Activated T-cell treated with anti-CD3 and anti-CD28 coated beads for 1 hour (primary cell): ENCODE measurements around the gene EQTN.
"Not testable (repeated sequence)": the region's sequence is repeated elsewhere in the genome, so short reads cannot be mapped to it uniquely, and the experiment has no call there.

Source experiments
- DNase-seq: peaks from one replicate; pipeline ENCODE4 v3.0.0-alpha.2; 2020; ENCODE audit warnings: low read depth

Gene EQTN

DNA sequence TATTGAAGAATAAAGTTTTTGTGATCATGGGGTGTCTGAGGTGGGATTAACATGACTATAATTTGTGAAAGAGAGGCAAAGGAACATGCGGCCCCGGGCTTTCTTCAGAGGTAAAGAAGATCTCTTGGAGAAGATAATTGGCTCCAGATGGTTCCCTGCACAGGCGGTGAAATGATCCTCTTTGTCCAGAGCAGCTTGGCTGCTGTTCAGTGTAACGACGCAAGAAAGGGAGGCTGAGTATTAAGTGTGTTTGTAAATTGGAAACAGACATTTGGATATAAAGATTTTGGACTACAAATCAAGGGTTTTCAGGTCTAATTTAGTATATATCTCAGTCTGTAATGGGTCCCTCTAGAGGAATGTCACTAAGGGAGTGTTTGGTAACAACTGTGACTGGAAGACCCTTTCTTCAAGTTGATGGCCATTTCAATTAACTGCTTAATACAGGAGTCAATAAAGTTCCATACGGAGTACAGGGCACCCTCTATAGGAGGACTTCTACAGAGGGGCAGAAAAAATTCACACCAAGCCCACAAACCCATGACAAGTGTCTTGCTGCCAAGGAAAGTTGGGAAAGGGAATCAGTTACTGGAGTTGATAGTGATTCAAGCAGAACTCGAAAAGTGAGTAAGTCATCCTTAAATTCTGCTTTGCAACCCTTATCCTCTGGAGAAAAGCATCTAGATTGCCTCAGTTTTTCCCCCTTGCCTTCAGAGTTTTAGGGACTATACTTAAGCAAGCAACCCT lies 4.1 kb downstream of the EQTN start:
- no peak for DNase-seq

DNA sequence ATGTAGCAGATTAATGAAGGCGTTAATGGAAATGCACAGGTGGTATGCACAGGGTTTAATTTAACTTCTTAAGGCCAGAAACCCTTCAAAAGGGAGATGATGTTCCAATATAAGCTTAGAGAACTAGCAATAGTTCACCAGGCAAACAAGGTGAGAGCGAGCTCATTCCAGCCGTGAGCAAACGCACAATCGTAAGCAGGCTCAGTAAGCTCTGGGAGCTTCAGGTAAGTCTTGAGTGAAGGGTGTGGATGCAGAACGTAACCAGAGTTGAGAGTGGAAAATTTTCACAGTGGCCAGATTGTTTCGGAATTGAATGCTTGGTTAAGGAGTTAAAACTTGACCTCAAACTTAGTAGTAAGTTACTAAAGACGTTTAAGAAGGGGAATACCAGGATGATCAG lies 5.7 kb downstream of the EQTN start:
- no peak for DNase-seq

DNA sequence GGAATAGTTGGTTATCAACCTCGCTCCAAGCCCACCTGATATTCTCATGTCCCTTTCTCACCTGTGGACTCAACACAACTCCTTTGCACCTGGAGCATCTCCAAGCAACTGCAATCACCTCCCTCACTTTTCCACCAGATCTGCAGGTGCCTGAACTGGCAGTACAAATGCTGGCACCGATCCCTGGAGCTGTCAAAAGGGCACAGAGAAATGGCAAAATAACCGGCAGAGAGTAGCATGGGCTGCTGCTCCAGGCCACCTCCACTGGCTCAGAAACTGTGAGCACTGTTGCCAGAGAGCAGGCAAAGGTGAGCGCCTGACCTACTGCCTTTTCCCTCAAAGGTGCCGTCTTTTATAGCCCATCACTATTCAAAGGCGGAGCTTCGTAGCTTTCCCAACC lies 14.7 kb downstream of the EQTN start:
- no peak for DNase-seq

DNA sequence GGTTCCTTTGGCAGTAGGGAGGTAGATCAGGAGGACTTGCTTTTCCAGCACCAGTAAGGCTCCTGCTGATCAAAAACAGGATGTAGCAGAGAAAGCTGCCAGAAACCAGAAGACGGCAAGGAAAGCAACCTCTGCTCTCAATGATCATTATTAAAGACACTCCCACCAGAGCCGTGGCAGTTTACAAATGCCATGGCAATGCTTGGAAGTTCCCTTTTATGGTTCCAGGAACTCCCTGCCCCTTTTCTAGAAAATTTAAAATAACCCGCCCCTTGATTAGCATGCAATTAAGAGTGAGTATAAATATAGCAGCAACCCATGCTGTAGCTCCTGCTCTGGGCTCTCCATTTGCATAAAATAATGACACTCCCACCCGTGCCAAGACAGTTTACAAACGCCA lies 16.1 kb downstream of the EQTN start:
- DNase-seq = no peak

DNA sequence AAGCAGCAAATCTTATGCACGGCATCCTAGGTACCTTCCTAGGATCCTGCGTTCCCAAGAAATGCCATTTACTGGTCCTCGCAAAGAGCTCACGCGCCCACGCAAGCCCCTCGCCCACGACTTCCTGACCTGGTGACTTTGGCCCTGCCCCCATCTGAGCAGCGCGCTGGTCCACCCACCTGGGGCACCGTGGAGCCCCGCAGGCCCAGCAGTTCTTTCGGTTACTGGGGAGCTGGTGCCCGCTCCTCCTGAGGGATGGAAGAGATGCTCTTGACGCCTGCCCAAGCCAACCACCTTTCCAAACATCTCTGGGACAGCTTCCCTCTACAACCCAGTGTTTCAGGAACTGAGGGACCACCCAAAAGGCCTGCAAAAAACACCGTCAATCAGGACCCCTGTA lies 16.7 kb downstream of the EQTN start:
- no peak for DNase-seq

DNA sequence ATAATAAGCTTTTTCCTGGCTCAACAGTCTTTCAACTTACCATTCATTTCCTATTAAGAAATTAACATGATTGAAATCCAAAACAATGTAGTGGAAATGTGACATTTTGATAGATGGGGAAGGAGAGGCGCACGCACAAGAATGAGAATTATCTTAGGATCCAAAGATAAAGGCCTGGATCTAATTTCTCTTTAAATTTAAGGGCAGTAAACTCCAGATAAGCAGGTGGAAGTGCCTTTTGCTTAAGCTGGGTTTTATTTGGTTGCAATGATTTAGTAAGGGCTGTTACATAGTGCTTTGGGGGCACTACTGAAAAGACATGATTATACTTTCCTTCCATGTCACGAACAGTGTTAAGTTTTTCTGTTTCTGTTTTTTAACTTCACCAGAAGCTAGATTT lies 17.3 kb downstream of the EQTN start:
- no peak for DNase-seq

DNA sequence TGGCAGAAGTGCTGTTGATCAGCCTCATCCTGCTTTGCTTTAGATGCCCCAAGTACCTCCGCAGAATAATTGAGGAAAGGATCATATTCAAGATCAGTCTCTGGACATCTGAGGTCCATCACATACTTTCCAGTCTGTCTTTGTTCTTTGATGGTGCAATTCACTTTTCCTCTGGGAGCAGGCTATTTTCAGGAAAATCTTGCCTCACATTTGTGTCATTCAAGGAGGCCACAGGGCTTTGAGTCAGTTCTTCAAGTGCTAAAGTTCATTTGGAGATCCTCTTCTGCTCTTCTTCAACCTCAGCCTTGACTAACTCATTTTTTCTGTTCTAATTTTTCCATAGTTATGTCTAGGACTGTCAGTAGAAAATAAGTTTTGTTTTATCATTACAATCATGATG lies 18.6 kb downstream of the EQTN start:
- no peak for DNase-seq

DNA sequence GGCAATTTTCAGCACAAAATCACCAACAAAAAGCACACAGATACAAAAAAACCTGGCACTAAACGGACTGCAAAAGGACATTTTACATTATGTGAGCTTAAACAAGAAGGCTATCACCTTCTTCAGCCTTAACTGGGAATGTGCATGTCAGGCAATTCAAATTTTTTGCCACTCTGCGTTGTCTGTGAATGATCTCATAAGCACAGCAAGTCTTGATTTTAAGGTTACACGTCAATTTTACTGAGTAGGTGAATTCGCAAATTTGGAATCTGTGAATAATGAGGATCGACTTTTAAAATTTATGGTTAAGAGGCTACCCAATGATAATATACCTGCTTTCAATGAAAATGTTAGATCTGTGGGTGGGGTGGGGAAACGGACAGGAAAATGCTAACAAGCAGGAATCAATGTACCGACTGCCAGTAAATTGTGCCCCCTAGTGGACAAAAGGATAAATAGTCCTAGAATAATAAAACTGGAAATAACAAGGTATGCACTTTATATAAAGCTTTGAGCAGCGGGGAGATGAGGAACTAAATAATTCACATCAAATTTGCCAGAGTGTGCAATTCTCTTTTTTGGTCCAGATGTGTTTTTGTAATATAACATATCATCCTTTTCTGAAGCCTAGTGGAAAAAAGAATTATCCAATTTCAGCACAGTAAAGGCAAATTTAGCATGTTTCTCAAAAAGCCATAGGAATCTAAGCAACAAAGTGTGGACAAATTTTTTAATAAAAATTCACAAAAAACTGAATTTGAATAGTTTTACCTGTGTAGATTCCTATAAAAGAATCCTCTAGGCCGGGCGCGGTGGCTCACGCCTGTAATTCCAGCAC lies 20.5 kb downstream of the EQTN start:
- no peak for DNase-seq

DNA sequence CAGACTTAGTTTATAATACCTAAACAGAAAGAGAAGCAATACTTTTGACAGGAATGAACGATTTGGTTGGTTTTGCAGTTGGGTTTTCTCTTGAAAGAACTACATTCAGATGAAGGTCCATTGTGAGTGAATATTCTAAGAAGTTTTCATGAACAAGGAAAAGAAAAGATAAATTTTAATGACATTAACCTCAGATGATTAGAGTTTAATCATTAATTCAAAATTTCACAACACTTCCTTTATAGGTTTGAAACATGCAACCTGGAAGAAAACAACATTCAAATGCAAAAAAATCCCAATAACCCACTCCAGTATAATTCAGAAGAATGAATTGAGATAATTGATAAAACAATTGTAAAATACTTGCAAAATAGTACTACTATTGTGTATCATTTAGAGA lies 23.8 kb downstream of the EQTN start:
- no peak for DNase-seq

DNA sequence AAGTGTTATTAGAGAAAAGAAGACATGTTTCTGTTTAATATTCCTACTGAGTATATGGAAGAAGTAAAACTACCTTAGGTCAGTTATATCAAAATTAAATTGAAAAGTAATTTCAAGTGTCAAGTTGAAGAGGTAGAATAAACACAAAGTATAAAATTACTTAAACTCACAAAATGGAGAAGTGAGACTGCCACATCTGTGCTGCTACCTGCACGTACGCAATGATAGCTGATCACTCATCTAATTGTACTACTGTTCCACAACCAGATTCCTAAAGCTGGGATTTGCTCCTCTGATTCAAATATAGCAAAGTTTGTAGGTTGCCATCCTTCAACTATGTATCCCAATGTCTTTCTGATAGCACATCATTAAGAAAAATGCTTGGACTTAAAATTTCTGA lies 24.8 kb downstream of the EQTN start:
- DNase-seq = no peak

DNA sequence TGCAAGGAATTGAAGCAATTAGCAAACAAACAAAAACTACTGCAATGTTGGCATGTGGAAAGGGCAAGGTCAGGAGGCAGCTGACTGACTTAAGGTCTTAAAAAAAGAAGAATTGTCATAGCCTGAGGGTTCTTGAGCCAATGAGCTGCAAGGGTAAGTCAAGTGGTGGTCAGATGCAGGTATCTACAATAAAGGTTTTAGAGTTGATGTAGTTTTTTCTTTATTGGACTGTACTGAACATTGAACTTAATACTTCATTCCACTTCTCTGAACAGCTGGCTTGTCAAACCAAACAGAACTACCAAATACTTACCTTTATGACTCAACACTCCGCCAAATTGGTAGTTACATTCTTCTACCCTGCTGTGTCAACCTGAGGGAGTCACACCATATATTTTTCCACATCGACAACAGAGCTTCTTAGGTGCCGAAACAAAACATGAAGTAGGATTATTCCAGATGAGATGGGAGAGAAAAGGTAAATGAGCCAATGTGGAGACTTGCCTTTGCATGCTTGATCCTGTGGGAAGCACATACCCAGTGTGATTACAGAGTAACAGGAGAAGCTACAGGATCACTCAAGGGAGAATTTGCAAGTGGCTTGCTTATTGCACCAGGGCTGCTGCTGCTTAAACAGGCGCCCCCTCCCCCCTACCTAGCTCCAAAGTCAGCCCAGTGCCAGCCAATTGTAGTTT lies 35.3 kb downstream of the EQTN start:
- no peak for DNase-seq

DNA sequence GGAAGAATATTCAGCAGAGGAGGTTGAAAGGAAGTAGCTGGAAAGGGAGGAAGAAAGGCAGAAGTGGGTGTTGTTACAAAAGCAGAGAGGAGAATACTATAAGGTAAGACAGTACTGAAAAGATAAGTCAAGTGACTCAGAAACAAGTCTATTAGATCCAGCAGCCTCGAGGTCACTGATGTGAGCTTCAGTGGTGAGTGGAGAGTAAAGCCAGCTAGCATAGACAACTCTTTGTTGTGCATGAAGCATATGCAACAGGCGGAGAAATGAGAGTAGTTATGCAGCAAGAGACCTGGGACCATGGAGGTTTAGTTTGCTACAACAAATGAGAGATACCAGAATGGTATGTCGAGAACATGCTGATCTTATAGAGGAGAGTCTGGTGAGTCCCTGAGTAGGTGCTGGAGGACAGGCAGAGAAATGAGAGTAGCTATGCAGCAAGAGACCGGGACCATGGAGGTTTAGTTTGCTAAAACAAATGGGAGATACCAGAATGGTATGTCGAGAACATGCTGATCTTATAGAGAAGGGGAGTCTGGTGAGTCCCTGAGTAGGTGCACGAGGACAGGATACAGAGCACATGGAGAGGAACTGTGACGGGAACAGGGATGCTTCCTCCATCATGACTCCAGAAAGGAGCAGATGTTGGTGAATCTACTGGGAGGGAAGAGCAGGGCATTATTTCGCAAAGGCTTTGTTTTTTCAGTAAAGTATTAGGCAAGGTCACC lies 36.0 kb downstream of the EQTN start:
- DNase-seq = no peak

DNA sequence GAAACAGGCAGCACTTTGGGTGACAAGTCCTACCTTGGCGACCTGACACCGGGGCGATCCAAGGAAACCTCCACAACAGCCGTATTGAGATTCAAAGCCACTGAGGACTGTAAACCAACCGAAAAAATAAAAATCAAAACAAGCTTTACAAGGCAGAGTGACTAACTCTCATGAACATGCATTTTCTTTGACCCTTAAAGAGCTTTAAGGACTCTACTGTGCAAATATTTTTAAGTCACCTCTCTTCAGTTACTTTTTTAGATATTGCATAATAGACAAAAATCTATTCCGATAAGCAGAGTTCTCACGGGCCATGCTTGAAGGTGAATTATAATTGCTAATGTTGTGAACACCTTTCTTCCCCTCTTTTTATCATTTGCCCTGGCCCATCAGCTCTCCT lies 38.3 kb downstream of the EQTN start:
- no peak for DNase-seq

DNA sequence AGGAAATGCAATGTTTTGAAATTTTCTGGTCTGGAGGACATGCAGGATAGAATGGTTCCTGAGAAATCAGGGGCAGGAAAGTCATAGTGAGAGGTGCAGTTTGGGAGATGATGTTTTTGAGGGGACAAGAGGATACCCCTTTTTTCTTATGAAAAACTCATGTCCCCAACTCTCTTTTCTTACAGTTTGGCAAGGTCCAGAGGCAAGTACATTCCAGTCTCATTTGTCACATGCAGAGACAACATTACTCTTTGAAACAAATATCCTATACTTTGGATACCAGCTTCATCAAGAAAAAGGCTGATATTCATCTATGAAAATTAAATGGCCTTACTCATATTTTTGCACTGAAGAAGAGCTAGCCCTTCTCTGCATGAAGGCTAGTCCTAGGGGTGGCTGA lies 48.2 kb downstream of the EQTN start:
- no peak for DNase-seq

DNA sequence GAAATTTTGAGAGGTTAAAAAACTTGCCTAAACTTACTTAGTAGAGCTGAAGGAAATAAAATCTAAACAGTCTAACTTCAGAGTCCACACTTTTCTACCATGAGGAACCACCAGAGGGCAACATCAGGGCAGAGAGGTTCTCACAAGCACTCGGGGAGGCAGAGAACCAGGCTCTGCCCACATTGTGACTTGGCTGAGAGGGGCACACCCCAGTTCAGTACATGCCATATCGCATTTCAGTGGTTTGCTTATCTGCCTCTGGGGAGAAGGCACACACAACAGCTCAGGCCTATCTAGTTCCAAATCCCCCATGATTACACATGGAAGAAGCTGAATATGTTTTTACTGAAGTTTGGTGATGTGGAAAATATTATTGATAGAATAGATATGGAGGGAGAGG lies 49.2 kb downstream of the EQTN start:
- no peak for DNase-seq

DNA sequence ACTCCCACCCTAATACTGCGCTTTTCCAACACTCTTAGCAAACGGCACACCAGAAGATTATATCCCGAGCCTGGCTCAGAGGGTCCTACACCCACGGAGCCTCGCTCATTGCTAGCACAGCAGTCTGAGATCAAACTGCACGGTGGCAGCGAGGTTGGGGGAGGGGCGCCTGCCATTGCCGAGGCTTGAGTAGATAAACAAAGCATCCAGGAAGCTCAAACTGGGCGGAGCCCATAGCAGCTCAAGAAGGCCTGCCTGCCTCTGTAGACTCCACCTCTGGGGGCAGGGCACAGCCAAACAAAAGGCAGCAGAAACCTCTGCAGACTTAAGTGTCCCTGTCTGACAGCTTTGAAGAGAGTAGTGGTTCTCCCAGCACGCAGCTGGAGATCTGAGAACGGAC lies 57.3 kb downstream of the EQTN start:
- DNase-seq = not testable (repeated sequence)
